Tibial artery (tissue), 4 donors: ENCODE results near the gene ATP5F1B.

ENCODE experiments used
- DNase-seq, 2 donors: peaks; one replicate each; pipeline ENCODE4 v3.0.0-alpha.2; 2019
- H3K27ac ChIP-seq, 2 donors: fragments of 200-600 bp; sonication (generic) in 1 of 2; 1 replicate in 1 of 2; 2 replicates in 1 of 2; pipeline ENCODE4 v1.5.1; 2018 to 2019; ENCODE audit warnings: mild to moderate bottlenecking in 1 of 2
- H3K27me3 ChIP-seq, 2 donors: fragments of 200-600 bp; sonication (generic) in 1 of 2; one replicate each; pipeline versions ENCODE4 v1.5.1 to v1.6.0; 2016 to 2019
- H3K36me3 ChIP-seq, 3 donors: fragments of 200-600 bp; sonication (generic) in 2 of 3; one replicate each; pipeline ENCODE4 v1.5.1; 2016 to 2019; ENCODE audit warnings: mild to moderate bottlenecking in 2 of 3
- H3K4me1 ChIP-seq, 4 donors: fragments of 200-600 bp; sonication (generic) in 2 of 4; 1 replicate in 3 of 4; 2 replicates in 1 of 4; pipeline ENCODE4 v1.5.1; 2016 to 2019
- H3K4me3 ChIP-seq, 2 donors: fragments of 200-600 bp; sonication (generic) in 1 of 2; 1 replicate in 1 of 2; 2 replicates in 1 of 2; pipeline ENCODE4 v1.5.1; 2018 to 2019; ENCODE audit warnings: mild to moderate bottlenecking in 2 of 2
- H3K9me3 ChIP-seq, 3 donors: fragments of 200-600 bp; sonication (generic) in 1 of 3; one replicate each; pipeline ENCODE4 v1.5.1; 2016 to 2019
- intact Hi-C: fragments of 100-400 bp; cut with DNase I; formaldehyde crosslinking; loops from one replicate; pipeline ENCODE4 v1.15.0; 2023; ENCODE audit warnings: low total_unique reads
- TF ChIP-seq, protein P1 (sequence below), 2 experiments: fragments of 200-600 bp in 1 of 2; fragments of 450-650 bp in 1 of 2; IDR thresholded peaks; one replicate each; pipeline ENCODE4 v1.5.1; 2017 to 2019; ENCODE audit warnings: antibody characterized with exemption in 2 of 2, mild to moderate bottlenecking in 1 of 2, moderate library complexity in 1 of 2

ATP5F1B gene

DNA sequence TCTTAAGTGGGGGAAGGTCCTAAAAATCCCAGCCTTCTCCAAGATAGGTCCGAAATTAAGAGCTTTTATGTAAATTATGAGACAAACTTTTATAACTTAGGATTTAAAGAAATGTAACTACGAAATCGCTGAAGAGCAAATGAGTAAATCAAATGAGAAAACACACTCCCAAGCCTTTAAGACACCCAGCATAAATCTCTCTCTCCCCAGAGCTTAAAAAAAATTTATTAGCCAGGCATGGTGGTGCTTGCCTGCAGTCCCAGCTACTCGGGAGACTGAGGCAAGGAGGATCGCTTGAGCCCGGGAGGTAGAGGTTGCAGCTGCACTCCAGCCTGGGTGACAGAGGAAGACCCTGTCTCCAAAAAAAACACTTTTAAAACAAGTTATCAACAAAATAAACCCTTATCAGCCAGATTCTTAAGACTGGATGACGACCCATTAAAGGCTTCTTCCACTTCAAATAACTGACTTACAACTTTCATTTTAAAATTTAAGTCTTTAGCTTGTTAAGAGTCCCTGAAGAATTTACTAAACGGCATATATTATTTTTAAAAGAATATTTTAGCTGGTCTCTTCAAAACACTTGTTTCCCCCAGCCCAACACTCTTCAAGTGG, 39.1 kb upstream of the ATP5F1B start:
- H3K4me1 ChIP-seq: peaks cover 0 to 79% (median 28%) of the 10 kb centered on the region in 4 donors
- H3K27me3 ChIP-seq: no peaks in the 10 kb centered on the region
- no peak for DNase-seq
- no peaks in the 10 kb centered on the region for H3K36me3 ChIP-seq
- intact Hi-C loops: loop anchor here (5.0 kb wide), 1 partner anchor 38 kb away; the partner anchor contains the start of gene ATP5F1B
- peak overlapping the region; percentile 29 to 80 for H3K4me3 ChIP-seq
- H3K9me3 ChIP-seq: no peaks in the 10 kb centered on the region
- H3K27ac ChIP-seq: peak overlapping the region in 1 of 2 donors; percentile 100
- TF ChIP-seq, protein P1, sequence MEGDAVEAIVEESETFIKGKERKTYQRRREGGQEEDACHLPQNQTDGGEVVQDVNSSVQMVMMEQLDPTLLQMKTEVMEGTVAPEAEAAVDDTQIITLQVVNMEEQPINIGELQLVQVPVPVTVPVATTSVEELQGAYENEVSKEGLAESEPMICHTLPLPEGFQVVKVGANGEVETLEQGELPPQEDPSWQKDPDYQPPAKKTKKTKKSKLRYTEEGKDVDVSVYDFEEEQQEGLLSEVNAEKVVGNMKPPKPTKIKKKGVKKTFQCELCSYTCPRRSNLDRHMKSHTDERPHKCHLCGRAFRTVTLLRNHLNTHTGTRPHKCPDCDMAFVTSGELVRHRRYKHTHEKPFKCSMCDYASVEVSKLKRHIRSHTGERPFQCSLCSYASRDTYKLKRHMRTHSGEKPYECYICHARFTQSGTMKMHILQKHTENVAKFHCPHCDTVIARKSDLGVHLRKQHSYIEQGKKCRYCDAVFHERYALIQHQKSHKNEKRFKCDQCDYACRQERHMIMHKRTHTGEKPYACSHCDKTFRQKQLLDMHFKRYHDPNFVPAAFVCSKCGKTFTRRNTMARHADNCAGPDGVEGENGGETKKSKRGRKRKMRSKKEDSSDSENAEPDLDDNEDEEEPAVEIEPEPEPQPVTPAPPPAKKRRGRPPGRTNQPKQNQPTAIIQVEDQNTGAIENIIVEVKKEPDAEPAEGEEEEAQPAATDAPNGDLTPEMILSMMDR (IDR thresholded peaks at IDR 0.05): no peak

DNA sequence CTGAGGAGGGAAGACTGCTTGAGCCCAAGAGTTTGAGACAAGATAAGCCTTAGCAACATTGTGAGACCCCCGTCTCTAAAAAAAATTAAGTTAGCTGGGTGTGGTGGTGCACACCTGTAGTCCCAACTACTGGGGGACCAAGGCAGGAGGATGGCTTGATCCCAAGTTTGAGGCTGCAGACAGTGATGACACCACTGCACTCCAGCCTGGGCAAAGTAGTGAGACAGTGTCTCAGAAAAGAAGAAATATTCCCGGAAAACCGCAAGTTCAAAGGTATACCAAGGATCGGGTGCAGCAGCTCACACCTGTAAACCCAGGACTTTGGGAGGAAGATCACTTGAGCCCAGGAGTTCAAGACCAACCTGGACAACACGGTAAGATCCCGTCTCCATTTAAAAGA, 36.5 kb upstream of the ATP5F1B start:
- Histone ChIP-seq H3K27ac (no peak overlapping the region), H3K4me3 (no peak overlapping the region), H3K9me3 (no peaks in the 10 kb centered on the region), H3K4me1 (peaks cover 0 to 93% (median 33%) of the 10 kb centered on the region in 4 donors), H3K36me3 (peaks cover 0 to 7% (median 0%) of the 10 kb centered on the region in 3 donors), H3K27me3 (no peaks in the 10 kb centered on the region)
- TF ChIP-seq, protein P1 (IDR thresholded peaks at IDR 0.05): no peak
- peak in 1 of 2 donors; percentile 16 for DNase-seq
- intact Hi-C loops: no loop called here

DNA sequence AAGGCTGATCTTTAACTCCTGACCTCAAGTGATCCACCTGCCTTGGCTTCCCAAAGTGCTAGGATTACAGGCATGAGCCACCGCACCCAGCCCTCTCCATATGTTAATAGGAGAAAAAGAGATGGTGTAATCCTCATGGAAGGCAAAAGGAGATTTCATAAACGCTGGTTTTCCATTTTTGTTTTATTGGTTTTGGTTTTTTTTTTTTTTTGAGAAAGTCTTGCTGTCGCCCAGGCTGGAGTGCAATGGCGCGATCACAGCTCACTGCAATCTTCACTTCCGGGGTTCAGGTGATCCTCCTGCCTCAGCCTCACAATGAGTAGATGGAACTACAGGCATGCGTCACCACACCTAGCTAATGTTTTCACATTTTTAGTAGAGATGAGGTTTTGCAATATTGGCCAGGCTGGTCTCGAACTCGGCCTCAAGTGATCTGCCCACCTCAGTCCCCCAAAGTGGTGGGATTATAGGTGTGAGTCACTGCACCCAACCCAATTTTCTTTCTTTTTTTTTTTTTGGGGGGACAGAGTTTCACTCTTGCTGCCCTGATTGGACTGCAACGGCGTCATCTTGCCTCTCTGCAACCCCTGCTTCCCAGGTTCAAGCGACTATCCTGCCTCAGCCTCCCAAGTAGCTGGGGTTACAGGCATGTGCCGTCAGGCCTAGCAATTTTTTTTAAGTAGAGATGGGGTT, 34.2 kb upstream of the ATP5F1B start:
- Histone ChIP-seq H3K4me3 (no peak overlapping the region), H3K27ac (no peak overlapping the region), H3K9me3 (no peaks in the 10 kb centered on the region), H3K36me3 (peaks cover 0 to 7% (median 0%) of the 10 kb centered on the region in 3 donors), H3K27me3 (no peaks in the 10 kb centered on the region), H3K4me1 (peaks cover 0 to 98% (median 24%) of the 10 kb centered on the region in 4 donors)
- intact Hi-C loops: no loop called here
- TF ChIP-seq, protein P1 (IDR thresholded peaks at IDR 0.05): no peak
- DNase-seq: no peak

DNA sequence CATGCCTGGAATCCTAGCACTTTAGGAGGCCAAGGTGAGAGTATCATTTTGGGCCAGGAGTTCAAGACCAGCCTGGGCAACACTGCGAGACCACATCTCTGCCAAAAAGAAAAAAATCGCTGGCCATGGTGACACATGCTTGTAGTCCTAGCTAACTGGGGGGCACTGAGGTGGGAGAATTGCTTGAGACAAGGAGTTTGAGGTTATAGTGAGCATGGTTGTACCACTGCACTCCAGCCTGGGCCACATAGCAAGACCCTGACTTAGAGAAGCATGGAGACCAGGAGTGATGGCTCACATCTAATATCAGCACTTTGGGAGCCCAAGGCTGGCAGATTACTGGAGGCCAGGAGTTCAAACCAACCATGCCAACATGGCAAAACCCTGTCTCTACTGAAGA, 33.1 kb upstream of the ATP5F1B start:
- peak in 1 of 2 donors; percentile 16 for DNase-seq
- TF ChIP-seq, protein P1 (IDR thresholded peaks at IDR 0.05): no peak
- Histone ChIP-seq H3K4me1 (peaks cover 0 to 88% (median 22%) of the 10 kb centered on the region in 4 donors), H3K9me3 (no peaks in the 10 kb centered on the region), H3K27me3 (no peaks in the 10 kb centered on the region), H3K36me3 (peaks cover 0 to 7% (median 0%) of the 10 kb centered on the region in 3 donors), H3K4me3 (no peak overlapping the region), H3K27ac (no peak overlapping the region)
- intact Hi-C loops: no loop called here

DNA sequence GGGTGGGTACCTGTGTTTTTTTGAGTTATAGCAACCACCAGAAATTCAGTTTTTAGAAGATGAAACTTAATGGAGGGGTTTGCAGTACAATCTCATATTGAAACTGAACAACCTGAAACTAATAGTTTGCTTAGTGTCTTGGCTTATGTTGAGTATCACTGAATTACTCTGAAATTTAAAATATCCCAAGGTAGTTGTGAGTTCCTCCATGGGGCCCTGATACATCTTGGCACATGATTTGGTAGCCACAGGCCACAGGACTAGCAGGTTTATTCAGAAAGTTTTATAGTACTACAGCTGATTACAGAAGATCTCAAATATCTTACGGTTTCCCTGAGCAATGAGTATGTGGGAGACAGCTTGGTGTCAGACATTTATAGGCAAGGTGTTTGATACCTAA, 31.9 kb upstream of the ATP5F1B start:
- TF ChIP-seq, protein P1 (IDR thresholded peaks at IDR 0.05): no peak

More for the DNA sequence above, 31.9 kb upstream of the ATP5F1B start:
- H3K36me3 ChIP-seq: peaks cover 0 to 8% (median 2%) of the 10 kb centered on the region in 3 donors
- no peak for DNase-seq
- no peak overlapping the region for H3K4me3 ChIP-seq
- no peaks in the 10 kb centered on the region for H3K9me3 ChIP-seq
- intact Hi-C loops: no loop called here
- H3K4me1 ChIP-seq: peaks cover 0 to 82% (median 20%) of the 10 kb centered on the region in 4 donors
- H3K27ac ChIP-seq: no peak overlapping the region
- no peaks in the 10 kb centered on the region for H3K27me3 ChIP-seq
